ENCODE data around the gene MEI1. TPM values are rescaled to one million over a fixed set of nuclear protein-coding genes. Genes with fewer than 3 reads are reported as not detected.

MEI1 gene
- total and polyA plus RNA-seq, 2 donors (not counting 1 experiment from before 2014, with no cell fraction given) = 50.1 to 64.8 TPM

GRCh38 chr22:41844036-41844435 is 144.7 kb downstream of the MEI1 start:
- Histone ChIP-seq H3K4me3 (ENCODE audit: control extremely low read depth in 1 of 5, extremely low read depth in 1 of 5, insufficient read depth in 1 of 5, low read depth in 2 of 5, low read length in 4 of 5) (no peak overlapping the region), H3K9me3 (ENCODE audit: control extremely low read depth in 1 of 3, control insufficient read depth in 2 of 3, insufficient read depth in 1 of 3, low read length in 2 of 3) (no peaks in the 10 kb centered on the region), H2AFZ (ENCODE audit: insufficient read depth, low read depth, low read length, poor library complexity, severe bottlenecking) (no peak overlapping the region), H3K4me2 (replicated peaks; ENCODE audit: low read depth, low read length, poor library complexity, severe bottlenecking) (peak overlapping the region; percentile 17), H4K20me1 (ENCODE audit: control insufficient read depth, insufficient read depth, low read length, poor library complexity, severe bottlenecking) (peaks cover 56% of the 10 kb centered on the region), H3K9ac (ENCODE audit: low read length) (no peak overlapping the region), H3K27me3 (replicated peaks in 1 of 4; ENCODE audit: control extremely low read depth in 1 of 4, control insufficient read depth in 3 of 4, insufficient read depth in 4 of 4, low read length in 3 of 4) (no peaks in the 10 kb centered on the region), H3K36me3 (replicated peaks in 1 of 2; ENCODE audit: control extremely low read depth in 1 of 2, control insufficient read depth in 1 of 2, extremely low read depth in 1 of 2, insufficient read depth in 2 of 2, low read length in 1 of 2) (peaks cover 0 to 41% of the 10 kb centered on the region in 2 experiments), H3K27ac (ENCODE audit: low read length in 2 of 2) (peak overlapping the region; percentile 2 to 30), H3K4me1 (ENCODE audit: control insufficient read depth in 2 of 2, insufficient read depth in 2 of 2, low read length in 2 of 2) (peaks cover 52 to 66% of the 10 kb centered on the region in 2 donors), H3K79me2 (ENCODE audit: control insufficient read depth, insufficient read depth, low read length) (peaks cover 98% of the 10 kb centered on the region)
- Mint-ChIP-seq H3K27ac (peak overlapping the region; percentile 83), H3K4me3 (peak overlapping the region; percentile 71), H3K9me3 (ENCODE audit: insufficient read depth) (no peaks in the 10 kb centered on the region), H3K27me3 (no peaks in the 10 kb centered on the region), H3K4me1 (peaks cover 82% of the 10 kb centered on the region)
- DNase-seq (peak; percentile 48), ATAC-seq (ENCODE audit: low read depth) (peak; percentile 53)
- CTCF ChIA-PET = interaction anchor here (0.6 to 2.8 kb wide), 3 partner anchors 13 to 21 kb away, joined by 3 to 10 read pairs (median 3); no protein-coding TSS in a partner anchor
- intact Hi-C loops (cut with micrococcal nuclease) = no loop called here
- TF ChIP-seq EZH2 (IDR thresholded peaks at IDR 0.05; ENCODE audit: borderline replicate concordance, insufficient read depth, low read depth, low read length, poor library complexity, severe bottlenecking) = no peak
- no peak for TF ChIP-seq CTCF (IDR thresholded peaks at IDR 0.05)
- no CpG with 5 or more reads among the region's 1 CpG for WGBS (ENCODE audit: insufficient coverage)
- POLR2A ChIA-PET = interaction anchor here (0.5 to 1.1 kb wide), 3 partner anchors 19 to 63 kb away, joined by 3 to 5 read pairs (median 4); no protein-coding TSS in a partner anchor

GRCh38 chr22:41844513-41844912 is 145.2 kb downstream of the MEI1 start:
- Mint-ChIP-seq H3K27ac (peak overlapping the region; percentile 37), H3K9me3 (ENCODE audit: insufficient read depth) (no peaks in the 10 kb centered on the region), H3K4me1 (peaks cover 80% of the 10 kb centered on the region), H3K27me3 (no peaks in the 10 kb centered on the region), H3K4me3 (peak overlapping the region; percentile 71)
- H3K79me2 ChIP-seq (ENCODE audit: control insufficient read depth, insufficient read depth, low read length) = peaks cover 98% of the 10 kb centered on the region
- no peaks in the 10 kb centered on the region for H3K27me3 ChIP-seq (replicated peaks in 1 of 4; ENCODE audit: control extremely low read depth in 1 of 4, control insufficient read depth in 3 of 4, insufficient read depth in 4 of 4, low read length in 3 of 4)
- H2AFZ ChIP-seq (ENCODE audit: insufficient read depth, low read depth, low read length, poor library complexity, severe bottlenecking) = no peak overlapping the region
- ChIA-PET CTCF (interaction anchor here (0.6 to 2.8 kb wide), 3 partner anchors 12 to 21 kb away, joined by 3 to 10 read pairs (median 3); no protein-coding TSS in a partner anchor), POLR2A (interaction anchor here (0.9 to 1.1 kb wide), 3 partner anchors 12 to 63 kb away, joined by 3 to 4 read pairs (median 3); partner anchors contain the start of gene SREBF2)
- H3K27ac ChIP-seq (ENCODE audit: low read length in 2 of 2) = peak overlapping the region in 1 of 2 donors; percentile 2
- peak overlapping the region; percentile 17 for H3K4me2 ChIP-seq (replicated peaks; ENCODE audit: low read depth, low read length, poor library complexity, severe bottlenecking)
- intact Hi-C loops (cut with micrococcal nuclease) = no loop called here
- 94% methylated on average over 3 of the region's 3 CpGs for whole genome bisulfite sequencing (ENCODE audit: insufficient coverage)
- H4K20me1 ChIP-seq (ENCODE audit: control insufficient read depth, insufficient read depth, low read length, poor library complexity, severe bottlenecking) = peaks cover 56% of the 10 kb centered on the region
- no peaks in the 10 kb centered on the region for H3K9me3 ChIP-seq (ENCODE audit: control extremely low read depth in 1 of 3, control insufficient read depth in 2 of 3, insufficient read depth in 1 of 3, low read length in 2 of 3)
- no peak for DNase-seq
- peaks cover 53 to 61% of the 10 kb centered on the region in 2 donors for H3K4me1 ChIP-seq (ENCODE audit: control insufficient read depth in 2 of 2, insufficient read depth in 2 of 2, low read length in 2 of 2)
- H3K36me3 ChIP-seq (replicated peaks in 1 of 2; ENCODE audit: control extremely low read depth in 1 of 2, control insufficient read depth in 1 of 2, extremely low read depth in 1 of 2, insufficient read depth in 2 of 2, low read length in 1 of 2) = peaks cover 0 to 36% of the 10 kb centered on the region in 2 experiments
- TF ChIP-seq CTCF (IDR thresholded peaks at IDR 0.05) (no peak), EZH2 (IDR thresholded peaks at IDR 0.05; ENCODE audit: borderline replicate concordance, insufficient read depth, low read depth, low read length, poor library complexity, severe bottlenecking) (no peak)
- H3K4me3 ChIP-seq (ENCODE audit: control extremely low read depth in 1 of 5, extremely low read depth in 1 of 5, insufficient read depth in 1 of 5, low read depth in 2 of 5, low read length in 4 of 5) = no peak overlapping the region
- no peak overlapping the region for H3K9ac ChIP-seq (ENCODE audit: low read length)
- no peak for ATAC-seq (ENCODE audit: low read depth)

Data from B cell (primary cell).